IMR-90 (cell line): ENCODE measurements around the gene GMNC. TPM values are rescaled to one million over a fixed set of nuclear protein-coding genes. Genes with fewer than 3 reads are reported as not detected.

Experiments used
- ATAC-seq: fragments of 200-7000 bp; cut with Tn5 transposase; 2 replicates; pipeline ENCODE4 v1.9.1; 2020; ENCODE audit warnings: low read depth, mild to moderate bottlenecking, moderate library complexity
- BruUV-seq: library from RNA; stranded (reverse); fragments of 400-500 nt; replicated peaks from 2 replicates; lab custom pipeline; 2021; lab: Mats Ljungman, UMichigan
- CTCF ChIA-PET: fragments of 300-600 bp; formaldehyde crosslinking; extraction: SDS; loops from one replicate; lab custom pipeline; 2021; ENCODE audit warnings: antibody characterized with exemption; lab: Yijun Ruan, JAX
- POLR2A ChIA-PET: fragments of 300-600 bp; sonication (Branson Sonifier 250); formaldehyde crosslinking; loops from one replicate; lab custom pipeline; 2022; ENCODE audit warnings: antibody characterized with exemption; ENCODE audit not compliant: unreplicated experiment; lab: Charles Lee
- DNase-seq: peaks from one replicate; pipeline ENCODE4 v3.0.0; 2013
- H2AFZ ChIP-seq: replicated peaks from 2 replicates; pipeline ENCODE3; 2013; ENCODE audit warnings: low read length, mild to moderate bottlenecking; ENCODE audit not compliant: poor library complexity
- H2AK5ac ChIP-seq: 2 replicates; pipeline ENCODE4 v1.6.1; 2013; ENCODE audit warnings: low read depth, low read length, inconsistent platforms
- H2AK9ac ChIP-seq: replicated peaks from 2 replicates; pipeline ENCODE3; 2013; ENCODE audit warnings: mild to moderate bottlenecking, low read depth, low read length, moderate library complexity; ENCODE audit not compliant: poor library complexity
- H2BK120ac ChIP-seq: 2 replicates; pipeline ENCODE4 v1.6.1; 2013; ENCODE audit warnings: low read depth, low read length, inconsistent platforms
- H2BK15ac ChIP-seq: 3 replicates; pipeline ENCODE4 v1.6.1; 2013; ENCODE audit warnings: low read depth, low read length, inconsistent platforms
- H2BK20ac ChIP-seq: 2 replicates; pipeline ENCODE4 v1.6.1; 2013; ENCODE audit warnings: low read depth, mild to moderate bottlenecking, inconsistent platforms, low read length, moderate library complexity
- H2BK5ac ChIP-seq: 2 replicates; pipeline ENCODE4 v1.6.1; 2013; ENCODE audit warnings: mild to moderate bottlenecking, low read depth, low read length, inconsistent platforms; ENCODE audit not compliant: poor library complexity, severe bottlenecking
- H3K14ac ChIP-seq: replicated peaks from 2 replicates; pipeline ENCODE4 v1.6.1; 2013; ENCODE audit warnings: low read depth, low read length, inconsistent platforms
- H3K18ac ChIP-seq: 2 replicates; pipeline ENCODE4 v1.6.1; 2013; ENCODE audit warnings: low read depth, low read length, control low read depth
- H3K23ac ChIP-seq: 2 replicates; pipeline ENCODE4 v1.6.1; 2013; ENCODE audit warnings: low read depth, low read length, inconsistent platforms
- H3K27ac ChIP-seq: 2 replicates; pipeline ENCODE4 v1.5.1; 2013; ENCODE audit warnings: mild to moderate bottlenecking, control low read depth, low read length; ENCODE audit not compliant: insufficient read depth
- H3K27me3 ChIP-seq: 2 replicates; pipeline ENCODE4 v1.6.1; 2013; ENCODE audit warnings: low read length; ENCODE audit not compliant: control insufficient read depth, insufficient read depth
- H3K36me3 ChIP-seq: 2 replicates; pipeline ENCODE4 v1.6.1; 2013; ENCODE audit warnings: low read length, mixed read lengths; ENCODE audit not compliant: control insufficient read depth, insufficient read depth
- H3K4ac ChIP-seq: 2 replicates; pipeline ENCODE4 v1.6.1; 2013; ENCODE audit warnings: low read depth, low read length, inconsistent platforms
- H3K4me1 ChIP-seq: 2 replicates; pipeline ENCODE4 v1.6.1; 2013; ENCODE audit warnings: low read length, mixed read lengths; ENCODE audit not compliant: control insufficient read depth, insufficient read depth
- H3K4me2 ChIP-seq: 2 replicates; pipeline ENCODE4 v1.6.1; 2013; ENCODE audit warnings: low read depth, mild to moderate bottlenecking, control low read depth, low read length, moderate library complexity
- H3K4me3 ChIP-seq: 2 replicates; pipeline ENCODE4 v1.5.1; 2013; ENCODE audit warnings: low read depth, mild to moderate bottlenecking, control low read depth, low read length, moderate library complexity; ENCODE audit not compliant: insufficient read depth
- H3K56ac ChIP-seq: 2 replicates; pipeline ENCODE4 v1.6.1; 2013; ENCODE audit warnings: low read length, inconsistent platforms; ENCODE audit not compliant: insufficient read depth; ENCODE audit errors: extremely low read depth
- H3K79me1 ChIP-seq, 2 experiments: 2 replicates each; pipeline ENCODE4 v1.6.1; 2013; ENCODE audit warnings: low read length in 2 of 2, inconsistent platforms in 1 of 2, low read depth in 1 of 2
- H3K9ac ChIP-seq: 2 replicates; pipeline ENCODE4 v1.6.1; 2013; ENCODE audit warnings: low read depth, low read length, control low read depth
- H3K9me1 ChIP-seq: 2 replicates; pipeline ENCODE4 v1.6.1; 2013; ENCODE audit warnings: low read length, inconsistent platforms; ENCODE audit not compliant: insufficient read depth
- H3K9me3 ChIP-seq: 2 replicates; pipeline ENCODE4 v1.6.1; 2013; ENCODE audit warnings: low read length; ENCODE audit not compliant: control insufficient read depth, insufficient read depth
- H4K20me1 ChIP-seq: 2 replicates; pipeline ENCODE4 v1.6.1; 2013; ENCODE audit warnings: low read length, inconsistent platforms; ENCODE audit not compliant: insufficient read depth
- H4K5ac ChIP-seq: 2 replicates; pipeline ENCODE4 v1.6.1; 2013; ENCODE audit warnings: mild to moderate bottlenecking, low read depth, low read length, control low read depth
- H4K8ac ChIP-seq, 2 experiments: 2 replicates each; pipeline ENCODE4 v1.6.1; 2013; ENCODE audit warnings: low read depth in 2 of 2, low read length in 2 of 2, control low read depth in 1 of 2, inconsistent platforms in 1 of 2
- H4K91ac ChIP-seq: 2 replicates; pipeline ENCODE4 v1.6.1; 2013; ENCODE audit warnings: low read depth, low read length, inconsistent platforms; ENCODE audit not compliant: insufficient read depth
- BHLHE40 ChIP-seq: fragments of 150-350 bp; IDR thresholded peaks from 2 replicates; pipeline ENCODE4 v1.6.1; 2016; ENCODE audit warnings: mild to moderate bottlenecking, low read depth, low read length
- CEBPB ChIP-seq: IDR thresholded peaks from 2 replicates; pipeline ENCODE4 v1.6.1; 2012; ENCODE audit warnings: low read depth, low read length, improper control_type of control experiment
- FOS ChIP-seq: fragments of 150-350 bp; IDR thresholded peaks from 2 replicates; pipeline ENCODE4 v1.6.1; 2016; ENCODE audit warnings: low read depth, low read length
- MXI1 ChIP-seq: IDR thresholded peaks from 2 replicates; pipeline ENCODE4 v1.6.1; 2012; ENCODE audit warnings: low read depth, mild to moderate bottlenecking, low read length, moderate library complexity, borderline replicate concordance
- POLR2A ChIP-seq: IDR thresholded peaks from 2 replicates; pipeline ENCODE4 v1.6.1; 2012; ENCODE audit warnings: mild to moderate bottlenecking, low read depth, low read length
- RAD21 ChIP-seq: IDR thresholded peaks from 2 replicates; pipeline ENCODE4 v1.6.1; 2012; ENCODE audit warnings: low read length, improper control_type of control experiment
- dilution Hi-C: fragments of 300-500 bp; cut with HindIII; formaldehyde crosslinking; loops from one replicate; pipeline ENCODE4 v1.14.3; 2018; ENCODE audit warnings: low sequenced_read_pairs; ENCODE audit not compliant: unreplicated experiment
- in situ Hi-C: fragments of 300-500 bp; cut with MboI; formaldehyde crosslinking; loops from 3 replicates; pipeline ENCODE4 v1.14.3; 2019; ENCODE audit warnings: low sequenced_read_pairs, inconsistent platforms, mixed read lengths
- intact Hi-C: fragments of 100-400 bp; cut with micrococcal nuclease; formaldehyde crosslinking; loops from 2 replicates; pipeline ENCODE4 v1.10.0; 2022
- polyA plus RNA-seq, 3 experiments: library from polyadenylated mRNA; depleted of rRNA; stranded (reverse); fragments of >200 nt; gene quantifications; 2 replicates each; pipeline ENCODE4 v1.2.3, GENCODE V29; 2012; ENCODE audit warnings: low replicate concordance in 1 of 3
- total RNA-seq: library from RNA; depleted of rRNA; stranded (reverse); fragments of >200 nt; gene quantifications from 2 replicates; pipeline ENCODE4 v1.2.3, GENCODE V29; 2012
- TF ChIP-seq, protein P1 (sequence below): fragments of 150-350 bp; IDR thresholded peaks from 2 replicates; pipeline ENCODE4 v1.6.1; 2017; ENCODE audit warnings: mild to moderate bottlenecking, antibody characterized with exemption, low read length, low read depth
- TF ChIP-seq, protein P2 (sequence below): fragments of 150-350 bp; IDR thresholded peaks from 2 replicates; pipeline ENCODE4 v1.6.1; 2016; ENCODE audit warnings: low read depth, mild to moderate bottlenecking, low read length, moderate library complexity, borderline replicate concordance

Gene GMNC
- total and polyA plus RNA-seq, 2 of the 4 experiments (the other 2 are of a cell fraction) = 0.15 to 0.18 TPM

DNA sequence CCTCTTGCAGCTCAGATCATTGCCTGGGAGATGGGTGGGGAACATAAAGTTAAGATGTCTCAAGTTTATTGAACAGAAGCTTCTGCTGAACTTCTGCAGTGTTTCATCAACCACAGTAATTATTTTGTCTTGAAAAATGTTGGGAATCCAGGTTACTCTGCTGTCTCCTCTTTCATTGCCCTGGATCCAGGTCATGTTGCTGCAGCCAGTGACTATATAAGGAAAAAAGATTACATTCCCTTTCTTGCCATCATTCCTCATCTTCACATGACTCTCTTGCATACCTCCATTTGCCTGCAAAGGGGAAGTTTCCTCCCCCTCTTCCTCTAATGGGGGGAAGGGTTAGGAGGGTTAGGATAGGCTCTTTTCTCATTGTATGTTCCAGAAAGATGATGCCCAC, 15.1 kb downstream of the GMNC start:
- TF ChIP-seq CEBPB (no peak), POLR2A (no peak), RAD21 (no peak), BHLHE40 (no peak), FOS (no peak), MXI1 (no peak)
- TF ChIP-seq, protein P1, sequence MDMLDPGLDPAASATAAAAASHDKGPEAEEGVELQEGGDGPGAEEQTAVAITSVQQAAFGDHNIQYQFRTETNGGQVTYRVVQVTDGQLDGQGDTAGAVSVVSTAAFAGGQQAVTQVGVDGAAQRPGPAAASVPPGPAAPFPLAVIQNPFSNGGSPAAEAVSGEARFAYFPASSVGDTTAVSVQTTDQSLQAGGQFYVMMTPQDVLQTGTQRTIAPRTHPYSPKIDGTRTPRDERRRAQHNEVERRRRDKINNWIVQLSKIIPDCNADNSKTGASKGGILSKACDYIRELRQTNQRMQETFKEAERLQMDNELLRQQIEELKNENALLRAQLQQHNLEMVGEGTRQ = no peak
- TF ChIP-seq, protein P2, sequence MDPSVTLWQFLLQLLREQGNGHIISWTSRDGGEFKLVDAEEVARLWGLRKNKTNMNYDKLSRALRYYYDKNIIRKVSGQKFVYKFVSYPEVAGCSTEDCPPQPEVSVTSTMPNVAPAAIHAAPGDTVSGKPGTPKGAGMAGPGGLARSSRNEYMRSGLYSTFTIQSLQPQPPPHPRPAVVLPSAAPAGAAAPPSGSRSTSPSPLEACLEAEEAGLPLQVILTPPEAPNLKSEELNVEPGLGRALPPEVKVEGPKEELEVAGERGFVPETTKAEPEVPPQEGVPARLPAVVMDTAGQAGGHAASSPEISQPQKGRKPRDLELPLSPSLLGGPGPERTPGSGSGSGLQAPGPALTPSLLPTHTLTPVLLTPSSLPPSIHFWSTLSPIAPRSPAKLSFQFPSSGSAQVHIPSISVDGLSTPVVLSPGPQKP = no peak
- no peaks in the 10 kb centered on the region for H3K36me3 ChIP-seq
- no peak for ATAC-seq
- ChIA-PET POLR2A (no interaction called here), CTCF (no interaction called here)
- no peak overlapping the region for H3K27ac ChIP-seq
- H3K79me1 ChIP-seq = no peaks in the 10 kb centered on the region
- no peak overlapping the region for H3K9ac ChIP-seq
- H3K4me3 ChIP-seq = no peak overlapping the region
- H3K4ac ChIP-seq = no peak overlapping the region
- H2AK5ac ChIP-seq = no peak overlapping the region
- H4K20me1 ChIP-seq = no peaks in the 10 kb centered on the region
- no peak overlapping the region for H3K18ac ChIP-seq
- H2BK20ac ChIP-seq = no peak overlapping the region
- no peak overlapping the region for H4K5ac ChIP-seq
- H2AK9ac ChIP-seq = no peak overlapping the region
- no peak overlapping the region for H2BK15ac ChIP-seq
- H4K91ac ChIP-seq = no peak overlapping the region
- H3K23ac ChIP-seq = no peak overlapping the region
- dilution Hi-C loops (no loop called here), intact Hi-C loops (no loop called here), in situ Hi-C loops (no loop called here)
- no peak overlapping the region for H3K14ac ChIP-seq
- peak overlapping the region; percentile 26 for H2BK5ac ChIP-seq
- H3K9me1 ChIP-seq = no peaks in the 10 kb centered on the region
- DNase-seq = no peak
- no peak overlapping the region for H3K56ac ChIP-seq
- no peak overlapping the region for H2AFZ ChIP-seq
- BruUV-seq = no TSS peak
- no peak overlapping the region; the same call in 1 of the 2 replicates for H3K4me2 ChIP-seq
- H2BK120ac ChIP-seq = 0 out of 2 replicates have a peak overlapping the region, but pooled peaks have one; percentile 32
- H4K8ac ChIP-seq = no peak overlapping the region
- H3K9me3 ChIP-seq = no peaks in the 10 kb centered on the region
- H3K27me3 ChIP-seq = no peaks in the 10 kb centered on the region
- no peaks in the 10 kb centered on the region; the same call in 1 of the 2 replicates for H3K4me1 ChIP-seq
